MG63 (cell line): ENCODE data around the gene COX6B1. TPM values are rescaled to one million over a fixed set of nuclear protein-coding genes. Genes with fewer than 3 reads are reported as not detected.
"Not testable (repeated sequence)": the region's sequence is repeated elsewhere in the genome, so short reads cannot be mapped to it uniquely, and the experiment has no call there.

ENCODE experiments used
- DNase-seq: peaks from one replicate; pipeline ENCODE4 v3.0.0-alpha.2; 2020
- H3K27me3 ChIP-seq: fragments of 250-450 bp; sonication (Bioruptor Pico); 2 replicates; pipeline ENCODE4 v1.5.1; 2020; ENCODE audit warnings: mild to moderate bottlenecking, moderate library complexity
- H3K36me3 ChIP-seq: fragments of 250-450 bp; sonication (Bioruptor Pico); 2 replicates; pipeline ENCODE4 v1.5.1; 2020; ENCODE audit warnings: mild to moderate bottlenecking, moderate library complexity
- H3K4me3 ChIP-seq: fragments of 250-450 bp; sonication (Bioruptor Pico); 2 replicates; pipeline ENCODE4 v1.5.1; 2020; ENCODE audit warnings: mild to moderate bottlenecking, moderate library complexity
- H3K9me3 ChIP-seq: fragments of 250-450 bp; sonication (Bioruptor Pico); 2 replicates; pipeline ENCODE4 v1.5.1; 2020; ENCODE audit warnings: mild to moderate bottlenecking, moderate library complexity
- total RNA-seq: library from RNA; depleted of rRNA; stranded (reverse); fragments of >200 nt; shearing (Covaris generic); gene quantifications from 2 replicates; pipeline ENCODE4 v1.2.3, GENCODE V29; 2014; ENCODE audit warnings: low replicate concordance

Gene COX6B1
- total RNA-seq, 1 experiment from 2014 or later = 417 TPM

- no peaks in the 10 kb centered on the region for H3K27me3 ChIP-seq
- no peaks in the 10 kb centered on the region for H3K9me3 ChIP-seq
- H3K36me3 ChIP-seq = peaks cover 10% of the 10 kb centered on the region
- no peak overlapping the region for H3K4me3 ChIP-seq
- no peak for DNase-seq
Measured at GRCh38 chr19:35645680-35646511, 2.2 kb upstream of the COX6B1 start.

GRCh38 chr19:35650581-35650980 is 2.5 kb downstream of the COX6B1 start:
- no peaks in the 10 kb centered on the region for H3K27me3 ChIP-seq
- peaks cover 42% of the 10 kb centered on the region for H3K36me3 ChIP-seq
- no peaks in the 10 kb centered on the region for H3K9me3 ChIP-seq
- H3K4me3 ChIP-seq = no peak overlapping the region
- no peak for DNase-seq

DNA sequence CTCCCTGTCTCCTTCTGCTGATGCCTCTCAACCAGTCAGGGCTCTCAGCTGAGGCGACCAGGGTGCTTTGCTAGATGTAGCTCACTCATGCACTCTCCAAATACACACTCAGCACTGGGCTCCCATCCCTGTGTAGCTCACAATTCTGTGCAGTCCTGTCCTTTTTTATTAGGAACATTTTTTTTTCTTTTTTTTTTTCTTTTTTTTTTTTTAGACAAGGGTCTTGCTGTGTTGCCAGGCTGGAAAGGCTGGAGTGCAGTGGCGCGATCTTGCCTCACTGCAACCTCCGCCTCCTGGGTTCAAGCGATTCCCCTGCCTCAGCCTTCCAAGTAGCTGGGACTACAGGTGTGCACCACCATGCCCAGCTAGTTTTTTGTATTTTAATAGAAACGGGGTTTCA is 6.7 kb downstream of the COX6B1 start:
- H3K27me3 ChIP-seq, H3K4me3 ChIP-seq, DNase-seq, H3K9me3 ChIP-seq: not testable (repeated sequence)
- peaks cover 77% of the 10 kb centered on the region for H3K36me3 ChIP-seq

DNA sequence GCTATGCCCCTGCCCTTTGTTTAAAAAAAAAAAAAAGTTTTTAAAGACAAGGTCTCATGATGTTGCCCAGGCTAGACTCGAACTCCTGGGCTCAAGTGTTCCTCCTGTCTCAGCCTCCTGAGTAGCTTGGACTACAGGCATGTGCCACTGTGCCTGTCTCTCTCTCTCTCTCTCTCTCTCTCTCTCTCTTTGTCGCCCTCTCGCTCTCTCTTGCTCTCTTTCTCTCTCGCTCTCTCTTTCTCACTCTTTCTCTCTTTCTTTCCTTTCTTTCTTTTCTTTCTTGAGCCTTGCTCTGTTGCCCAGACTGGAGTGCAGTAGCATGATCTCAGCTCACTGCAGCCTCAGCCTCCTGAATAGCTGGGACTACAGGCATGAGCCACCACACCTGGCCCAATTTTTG is 7.5 kb downstream of the COX6B1 start:
- H3K27me3 ChIP-seq = no peaks in the 10 kb centered on the region
- peaks cover 78% of the 10 kb centered on the region for H3K36me3 ChIP-seq
- DNase-seq = no peak
- no peak overlapping the region for H3K4me3 ChIP-seq
- H3K9me3 ChIP-seq = no peaks in the 10 kb centered on the region

DNA sequence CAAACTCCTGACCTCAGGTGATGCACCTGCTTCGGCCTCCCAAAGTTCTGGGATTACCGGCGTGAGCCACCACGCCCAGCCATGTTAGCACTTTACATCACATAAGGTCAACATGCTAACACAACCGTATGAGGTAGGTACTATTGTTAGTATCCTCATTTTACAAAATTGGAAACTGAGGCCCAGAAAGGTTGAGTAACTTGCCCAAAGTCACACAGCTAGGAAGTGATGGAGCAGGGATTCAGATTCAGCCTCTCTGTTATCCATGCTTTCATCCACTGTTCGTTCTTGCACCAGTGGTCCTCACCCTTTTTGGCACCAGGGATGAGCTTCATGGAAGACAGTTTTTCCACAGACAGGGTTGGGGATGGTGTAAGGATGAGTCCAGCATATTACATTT is 8.6 kb downstream of the COX6B1 start:
- Histone ChIP-seq H3K27me3 (no peaks in the 10 kb centered on the region), H3K4me3 (no peak overlapping the region), H3K9me3 (no peaks in the 10 kb centered on the region), H3K36me3 (peaks cover 76% of the 10 kb centered on the region)
- DNase-seq = no peak

GRCh38 chr19:35657904-35658700 is 10.0 kb downstream of the COX6B1 start:
- no peaks in the 10 kb centered on the region for H3K9me3 ChIP-seq
- no peaks in the 10 kb centered on the region for H3K27me3 ChIP-seq
- peak; percentile 39 for DNase-seq
- no peak overlapping the region for H3K4me3 ChIP-seq
- peaks cover 71% of the 10 kb centered on the region for H3K36me3 ChIP-seq

DNA sequence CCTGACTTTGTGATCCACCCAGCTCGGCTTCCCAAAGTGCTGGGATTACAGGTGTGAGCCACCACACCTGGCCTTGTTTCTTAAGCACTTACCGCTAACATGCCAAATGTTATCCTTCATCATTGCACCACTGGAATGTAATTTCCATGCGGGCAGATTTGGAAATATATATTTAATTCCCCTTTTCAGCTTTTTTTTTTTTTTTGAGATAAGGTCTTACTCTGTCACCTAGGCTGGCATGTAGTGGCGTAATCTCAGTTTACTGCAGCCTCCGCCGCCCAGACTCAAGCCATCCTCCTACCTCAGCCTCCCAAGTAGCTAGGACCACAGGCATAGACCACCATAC is 13.8 kb downstream of the COX6B1 start:
- H3K36me3 ChIP-seq = peaks cover 50% of the 10 kb centered on the region
- H3K9me3 ChIP-seq = no peaks in the 10 kb centered on the region
- no peak overlapping the region for H3K4me3 ChIP-seq
- no peak for DNase-seq
- no peaks in the 10 kb centered on the region for H3K27me3 ChIP-seq

GRCh38 chr19:35663981-35664380 is 15.9 kb downstream of the COX6B1 start:
- Histone ChIP-seq H3K9me3 (no peaks in the 10 kb centered on the region), H3K4me3 (no peak overlapping the region), H3K36me3 (peaks cover 33% of the 10 kb centered on the region), H3K27me3 (peaks cover 11% of the 10 kb centered on the region)
- DNase-seq = no peak

DNA sequence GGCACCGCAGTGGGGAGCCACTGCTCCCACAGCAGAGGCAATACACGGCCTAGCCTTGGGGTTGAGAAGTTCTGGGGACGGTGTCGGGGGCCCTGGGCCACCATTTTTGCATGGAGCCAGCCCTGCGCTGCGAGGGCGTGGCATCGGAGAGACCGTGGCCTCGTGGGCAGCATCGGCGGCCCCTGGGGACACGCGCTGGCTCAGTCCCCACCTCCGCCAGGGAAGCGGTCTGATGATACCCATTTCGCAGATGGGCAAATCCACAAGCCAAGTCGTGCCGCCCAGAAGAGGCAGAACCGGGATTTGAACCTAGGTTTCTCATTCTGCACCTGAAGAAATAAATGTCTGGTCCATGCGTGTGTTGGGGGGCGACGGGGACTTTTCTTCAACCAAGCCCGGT is 17.0 kb downstream of the COX6B1 start:
- Histone ChIP-seq H3K36me3 (peaks cover 23% of the 10 kb centered on the region), H3K4me3 (no peak overlapping the region), H3K27me3 (peaks cover 22% of the 10 kb centered on the region), H3K9me3 (no peaks in the 10 kb centered on the region)
- DNase-seq = no peak

DNA sequence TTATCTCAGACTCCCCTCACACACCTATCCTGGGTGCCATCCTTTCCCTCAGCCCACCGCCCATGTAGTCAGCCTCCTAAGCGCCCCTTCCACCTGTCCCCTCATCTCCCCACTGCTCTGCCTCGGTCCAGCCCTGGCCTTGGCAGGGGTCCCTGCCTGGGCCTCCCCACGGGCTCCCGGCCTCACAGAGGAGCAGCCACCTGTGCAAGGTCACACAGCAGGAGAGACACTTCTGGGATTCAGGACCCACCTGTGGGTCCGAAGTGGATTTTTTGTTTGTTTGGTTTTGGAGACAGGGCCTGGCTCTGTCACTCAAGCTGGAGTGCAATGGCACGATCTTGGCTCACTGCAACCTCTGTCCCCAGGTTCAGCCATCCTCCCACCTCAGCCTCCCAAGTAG is 17.5 kb downstream of the COX6B1 start:
- DNase-seq = no peak
- peaks cover 22% of the 10 kb centered on the region for H3K27me3 ChIP-seq
- no peaks in the 10 kb centered on the region for H3K9me3 ChIP-seq
- H3K4me3 ChIP-seq = no peak overlapping the region
- peaks cover 19% of the 10 kb centered on the region for H3K36me3 ChIP-seq

- H3K4me3 ChIP-seq = no peak within 1 kb of the TSS
- H3K27me3 ChIP-seq = peaks cover 26% of the 10 kb centered on the region
- DNase-seq = no peak
- H3K9me3 ChIP-seq = no peaks in the 10 kb centered on the region
- peaks cover 13% of the 10 kb centered on the region for H3K36me3 ChIP-seq
Measured at GRCh38 chr19:35666251-35666913, 18.3 kb downstream of the COX6B1 start, which contains the start of gene UPK1A. Gene UPK1A (plus strand): TSS chr19:35666517. CDS start chr19:35666813, 296 bp downstream.

GRCh38 chr19:35669566-35669965 is 21.4 kb downstream of the COX6B1 start:
- no peak overlapping the region for H3K4me3 ChIP-seq
- DNase-seq = no peak
- H3K9me3 ChIP-seq = no peaks in the 10 kb centered on the region
- peaks cover 39% of the 10 kb centered on the region for H3K27me3 ChIP-seq
- H3K36me3 ChIP-seq = no peaks in the 10 kb centered on the region; the same call in 1 of the 2 replicates

DNA sequence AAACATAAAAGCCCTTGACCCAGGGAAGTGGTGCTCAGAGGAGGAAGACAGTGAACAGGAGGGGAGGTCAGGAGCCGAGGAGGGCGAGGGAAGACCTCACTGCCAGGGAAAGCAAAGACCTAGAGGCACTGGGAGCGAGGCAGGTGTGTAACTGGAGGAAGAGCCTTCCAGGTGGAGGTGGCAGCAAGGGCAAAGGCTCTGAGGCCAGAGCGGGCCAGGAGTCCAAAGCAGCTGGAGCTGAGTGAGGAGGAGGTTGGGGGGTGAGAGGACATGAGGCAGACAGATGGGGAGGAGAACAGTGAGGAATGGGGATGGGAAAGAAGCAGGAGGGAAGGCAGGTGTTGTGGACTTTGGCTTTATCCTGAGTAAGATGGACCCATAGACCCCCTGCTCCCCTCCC is 21.9 kb downstream of the COX6B1 start:
- no peak for DNase-seq
- H3K4me3 ChIP-seq = no peak overlapping the region
- no peaks in the 10 kb centered on the region for H3K9me3 ChIP-seq
- H3K27me3 ChIP-seq = peaks cover 39% of the 10 kb centered on the region
- no peaks in the 10 kb centered on the region; the same call in 1 of the 2 replicates for H3K36me3 ChIP-seq

DNA sequence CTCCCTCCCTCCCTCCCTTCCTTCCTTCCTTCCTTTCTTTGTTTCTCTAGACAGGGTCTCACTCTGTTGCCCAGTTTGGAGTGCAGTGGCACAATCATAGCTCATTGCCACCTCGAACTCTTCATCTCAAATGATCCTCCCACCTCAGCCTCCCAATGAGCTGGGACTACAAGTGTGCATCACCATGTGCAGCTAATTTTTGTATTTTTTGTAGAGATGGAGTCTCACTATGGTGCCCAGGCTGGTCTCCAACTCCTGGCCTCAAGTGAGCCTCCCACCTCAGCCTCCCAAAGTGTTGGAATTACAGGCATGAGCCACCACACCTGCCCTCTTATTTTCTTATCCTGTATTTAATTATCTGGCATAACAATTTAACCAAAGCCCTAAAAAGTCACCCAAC is 22.6 kb downstream of the COX6B1 start:
- H3K9me3 ChIP-seq = no peaks in the 10 kb centered on the region
- no peak for DNase-seq
- H3K4me3 ChIP-seq = no peak overlapping the region
- H3K27me3 ChIP-seq = peaks cover 39% of the 10 kb centered on the region
- no peaks in the 10 kb centered on the region; the same call in 1 of the 2 replicates for H3K36me3 ChIP-seq

GRCh38 chr19:35671818-35672217 is 23.7 kb downstream of the COX6B1 start:
- H3K36me3 ChIP-seq = no peaks in the 10 kb centered on the region

DNA sequence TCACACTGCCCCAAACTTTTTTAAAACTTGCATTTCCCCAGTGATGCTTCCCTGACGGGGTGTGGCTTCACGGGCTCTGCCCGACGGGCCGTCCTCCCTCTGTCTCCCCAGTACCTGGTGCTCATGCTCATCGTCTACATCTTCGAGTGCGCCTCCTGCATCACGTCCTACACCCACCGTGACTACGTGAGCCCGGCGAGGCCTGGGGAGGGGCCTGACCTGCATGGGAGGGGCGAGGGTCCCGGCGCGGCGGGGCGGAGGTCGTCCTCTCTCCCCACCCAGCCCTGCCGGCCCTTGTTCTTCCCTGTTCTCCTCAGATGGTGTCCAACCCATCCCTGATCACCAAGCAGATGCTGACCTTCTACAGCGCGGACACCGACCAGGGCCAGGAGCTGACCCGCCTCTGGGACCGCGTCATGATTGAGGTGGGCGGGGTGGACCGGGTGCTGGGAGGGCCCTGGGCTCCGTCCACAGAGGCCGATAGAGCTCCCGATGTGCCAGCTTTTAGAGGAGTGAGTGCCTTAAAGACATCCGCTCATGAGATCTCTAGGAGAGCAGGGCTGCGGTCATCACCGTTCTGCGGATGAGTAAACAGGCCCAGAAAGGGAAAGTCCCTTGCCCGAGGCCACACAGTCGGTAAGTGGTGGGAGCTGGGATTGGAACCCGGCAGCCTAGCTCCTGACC is 25.1 kb downstream of the COX6B1 start:
- Histone ChIP-seq H3K4me3 (peak overlapping the region; percentile 16), H3K27me3 (peaks cover 34% of the 10 kb centered on the region), H3K36me3 (no peaks in the 10 kb centered on the region), H3K9me3 (no peaks in the 10 kb centered on the region)
- peak; percentile 69 for DNase-seq

More at GRCh38 chr19:35671818-35672217, 23.7 kb downstream of the COX6B1 start:
- no peak for DNase-seq
- H3K9me3 ChIP-seq = no peaks in the 10 kb centered on the region
- H3K27me3 ChIP-seq = peaks cover 39% of the 10 kb centered on the region
- H3K4me3 ChIP-seq = no peak overlapping the region
